ENCODE results near the gene MICAL3. TPM values are rescaled to one million over a fixed set of nuclear protein-coding genes. Genes with fewer than 3 reads are reported as not detected.
"Not testable (repeated sequence)": the region's sequence is repeated elsewhere in the genome, so short reads cannot be mapped to it uniquely, and the experiment has no call there.

MICAL3 gene
- total and polyA plus RNA-seq, 9 donors, result 17.5 to 106 (median 81.3) TPM

- H3K27ac ChIP-seq, result no peak overlapping the region
- H3K9me3 ChIP-seq, result no peaks in the 10 kb centered on the region
- H3K36me3 ChIP-seq, result no peaks in the 10 kb centered on the region
- H3K4me1 ChIP-seq (ENCODE audit: insufficient read depth), result no peaks in the 10 kb centered on the region
- intact Hi-C loops (cut with DNase I), result no loop called here
- no peak overlapping the region for H3K4me3 ChIP-seq
- no peak for DNase-seq
- 76 to 94% (median 91%) methylated on average over 5 of the region's 5 CpGs for WGBS, 3 donors
- no peak for TF ChIP-seq CTCF (IDR thresholded peaks at IDR 0.05)
- TF ChIP-seq EP300 (IDR thresholded peaks at IDR 0.05), result no peak
- no peak for TF ChIP-seq POLR2A (IDR thresholded peaks at IDR 0.05)
- H3K27me3 ChIP-seq, result no peaks in the 10 kb centered on the region
Measured at GRCh38 chr22:18012531-18012930, 11.8 kb downstream of the MICAL3 start.

- no peaks in the 10 kb centered on the region for H3K27me3 ChIP-seq
- no peak overlapping the region for H3K4me3 ChIP-seq
- DNase-seq, result no peak
- TF ChIP-seq EP300 (IDR thresholded peaks at IDR 0.05) (no peak), POLR2A (IDR thresholded peaks at IDR 0.05) (no peak), CTCF (IDR thresholded peaks at IDR 0.05) (no peak)
- H3K4me1 ChIP-seq (ENCODE audit: insufficient read depth), result peaks cover under 1% of the 10 kb centered on the region
- H3K9me3 ChIP-seq, result no peaks in the 10 kb centered on the region
- no peaks in the 10 kb centered on the region for H3K36me3 ChIP-seq
- intact Hi-C loops (cut with DNase I), result no loop called here
- no peak overlapping the region for H3K27ac ChIP-seq
- 90 to 93% (median 92%) methylated on average over 2 of the region's 2 CpGs for WGBS, 3 donors
Measured at GRCh38 chr22:18010266-18010665, 14.1 kb downstream of the MICAL3 start.

- Histone ChIP-seq H3K4me1 (ENCODE audit: insufficient read depth) (peaks cover 2% of the 10 kb centered on the region), H3K27me3 (no peaks in the 10 kb centered on the region), H3K27ac (no peak overlapping the region), H3K9me3 (no peaks in the 10 kb centered on the region), H3K36me3 (no peaks in the 10 kb centered on the region), H3K4me3 (no peak overlapping the region)
- TF ChIP-seq CTCF (IDR thresholded peaks at IDR 0.05) (no peak), POLR2A (IDR thresholded peaks at IDR 0.05) (no peak), EP300 (IDR thresholded peaks at IDR 0.05) (no peak)
- no peak for DNase-seq
- 90 to 95% (median 93%) methylated on average over 4 of the region's 4 CpGs for WGBS, 3 donors
- intact Hi-C loops (cut with DNase I), result loop anchor here in 1 of 4 donors (10.0 kb wide), 1 partner anchor 93 kb away; no protein-coding TSS in a partner anchor
Measured at GRCh38 chr22:18008136-18008535, 16.2 kb downstream of the MICAL3 start.

DNA sequence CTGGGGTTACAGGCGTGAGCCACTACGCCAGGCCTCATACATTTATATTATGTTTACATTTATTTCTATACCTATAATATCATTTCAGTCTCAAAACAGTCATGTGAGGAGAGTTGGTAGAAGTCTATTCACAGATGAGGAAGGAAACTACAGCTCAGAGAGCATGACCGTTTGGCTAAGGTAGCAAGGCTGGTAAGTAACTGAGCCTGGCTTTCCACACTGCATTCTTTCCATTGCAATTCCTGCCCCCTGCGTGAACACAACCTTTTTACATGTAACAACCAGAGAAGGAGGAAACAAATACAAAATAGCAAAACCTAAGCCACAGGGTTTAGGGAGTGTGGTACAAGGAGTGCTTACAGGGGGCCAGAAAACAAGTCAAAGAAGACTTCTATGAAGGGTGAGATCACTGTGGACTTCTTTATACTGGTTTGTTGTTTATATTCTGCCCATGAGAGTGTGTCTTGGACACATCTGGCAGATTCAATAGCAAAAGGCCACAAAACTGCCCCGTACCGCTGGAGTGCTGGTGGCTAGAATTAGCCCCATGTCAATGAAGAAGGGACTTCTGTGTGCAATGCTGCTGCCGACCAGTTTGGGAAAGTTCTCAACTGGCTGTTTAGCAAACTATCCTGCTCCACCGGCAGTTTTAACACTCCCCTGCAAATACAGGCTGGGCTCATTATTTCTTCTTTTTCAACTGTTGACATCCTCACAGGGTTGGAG lies 19.0 kb downstream of the MICAL3 start:
- Histone ChIP-seq H3K27ac (no peak overlapping the region), H3K36me3 (no peaks in the 10 kb centered on the region), H3K4me3 (no peak overlapping the region), H3K9me3 (no peaks in the 10 kb centered on the region), H3K27me3 (no peaks in the 10 kb centered on the region), H3K4me1 (ENCODE audit: insufficient read depth) (peaks cover 2% of the 10 kb centered on the region)
- intact Hi-C loops (cut with DNase I), result loop anchor here in 1 of 4 donors (10.0 kb wide), 1 partner anchor 91 kb away; no protein-coding TSS in a partner anchor
- DNase-seq, result no peak
- WGBS, 3 donors, result 40 to 44% (median 42%) methylated on average over 8 of the region's 8 CpGs
- TF ChIP-seq EP300 (IDR thresholded peaks at IDR 0.05), result no peak
- TF ChIP-seq POLR2A (IDR thresholded peaks at IDR 0.05), result no peak
- TF ChIP-seq CTCF (IDR thresholded peaks at IDR 0.05), result no peak

- not testable (repeated sequence) for H3K4me1 ChIP-seq (ENCODE audit: insufficient read depth); DNase-seq
- WGBS, 3 donors, result 29 to 31% (median 29%) methylated on average over 15 of the region's 15 CpGs
Measured at GRCh38 chr22:18001894-18002315, 22.5 kb downstream of the MICAL3 start.

More at GRCh38 chr22:18001894-18002315, 22.5 kb downstream of the MICAL3 start:
- Histone ChIP-seq H3K4me3 (peak overlapping the region; percentile 31), H3K27ac (peak overlapping the region; percentile 77 to 98)
- intact Hi-C loops (cut with DNase I), result loop anchor here in 3 of 4 donors (1.0 to 10.0 kb wide), 3 partner anchors 44 to 87 kb away; no protein-coding TSS in a partner anchor
- H3K9me3 ChIP-seq, H3K27me3 ChIP-seq, H3K36me3 ChIP-seq: not testable (repeated sequence)
